ENCODE measurements around the gene GABRD.

Gene GABRD

GRCh38 chr1:2018217-2019171, 651 bp upstream of the GABRD start:
- no peak for DNase-seq (ENCODE audit: low read depth)

DNA sequence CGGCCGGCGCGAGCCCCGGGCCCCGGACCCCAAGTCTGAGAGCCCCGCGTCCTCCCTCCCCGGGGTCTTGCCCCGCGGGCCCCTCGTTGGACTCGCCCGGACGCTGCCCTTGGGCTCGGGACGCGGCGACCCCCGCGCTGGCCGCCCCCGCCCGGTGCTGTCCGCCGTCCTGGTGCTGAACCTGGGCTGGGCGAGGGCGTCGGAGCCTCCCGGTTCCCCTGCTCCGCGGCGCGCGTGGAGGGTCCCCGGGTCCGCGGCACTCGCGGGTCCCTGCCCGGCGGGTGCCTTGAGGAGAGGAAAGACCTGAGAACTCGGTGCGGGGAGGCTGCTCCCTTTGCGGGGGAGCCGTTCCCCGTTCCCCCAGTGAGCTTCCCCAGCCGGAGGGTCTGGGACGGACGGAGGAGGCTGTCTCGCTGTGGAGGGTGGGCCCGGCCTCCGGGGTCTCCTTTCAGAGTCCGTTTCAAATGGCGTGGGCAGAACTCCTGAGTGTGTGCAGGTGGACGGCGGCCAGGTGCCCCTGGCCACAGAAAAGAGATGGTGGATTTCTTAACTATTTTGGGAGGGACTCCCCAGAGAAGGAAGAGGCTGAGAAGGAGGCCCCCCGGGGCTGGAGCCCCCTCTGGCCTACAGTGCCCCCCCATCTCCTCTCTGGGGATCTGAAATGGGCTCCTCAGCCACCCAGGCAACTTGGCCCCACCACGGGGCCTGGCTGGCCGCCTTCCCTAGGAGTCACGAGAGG, 595 bp downstream of the GABRD start:
- DNase-seq (ENCODE audit: low read depth): no peak

GRCh38 chr1:2020310-2020655, 1.1 kb downstream of the GABRD start:
- DNase-seq (ENCODE audit: low read depth): no peak

- no peak for DNase-seq (ENCODE audit: low read depth)
Measured at GRCh38 chr1:2021550-2021949, 2.4 kb downstream of the GABRD start.

GRCh38 chr1:2022063-2022770, 3.1 kb downstream of the GABRD start:
- no peak for DNase-seq (ENCODE audit: low read depth)

DNA sequence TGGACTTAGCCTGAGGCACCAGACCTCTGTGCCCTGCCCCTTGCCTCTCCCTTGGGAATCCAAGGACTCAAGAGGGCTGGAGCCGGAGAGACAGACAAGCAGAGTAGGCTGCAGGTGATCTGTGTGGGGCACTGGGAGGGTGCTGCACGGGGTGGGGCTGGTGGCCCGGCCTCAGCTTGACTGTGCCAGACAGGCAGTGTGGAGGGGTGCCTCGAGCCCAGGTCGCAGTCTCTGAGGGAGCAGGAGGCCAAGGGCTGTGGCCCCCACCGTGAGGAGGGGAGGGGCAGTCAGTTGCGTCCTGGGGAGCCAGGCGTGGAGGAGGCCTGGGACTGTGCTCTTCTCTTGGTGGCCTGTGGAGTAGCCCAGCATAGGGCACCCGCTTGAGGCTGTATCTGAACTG, 4.0 kb downstream of the GABRD start:
- no peak for DNase-seq (ENCODE audit: low read depth)

DNA sequence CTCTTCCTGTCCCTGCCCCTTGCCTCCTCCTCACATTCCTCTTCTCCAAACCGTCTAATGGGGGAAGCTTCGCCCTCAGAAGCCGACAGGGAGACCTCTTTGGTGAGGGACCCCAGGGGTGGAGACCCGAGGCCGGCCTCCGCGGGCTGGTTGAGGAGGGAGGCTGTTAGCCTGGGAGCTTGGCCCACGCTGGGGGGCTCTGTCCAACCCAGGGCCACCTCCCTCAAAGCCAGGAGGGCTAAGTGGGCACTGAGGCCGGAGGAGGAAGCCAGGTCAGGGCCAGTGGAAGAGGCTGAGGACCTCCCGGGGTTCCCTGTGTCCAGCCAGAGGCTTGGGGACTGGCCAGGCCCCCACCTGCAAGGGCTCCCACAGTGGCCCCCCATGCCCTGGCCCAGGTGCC, 5.3 kb downstream of the GABRD start:
- DNase-seq (ENCODE audit: low read depth): no peak

GRCh38 chr1:2024887-2025286, 5.7 kb downstream of the GABRD start:
- no peak for DNase-seq (ENCODE audit: low read depth)

GRCh38 chr1:2025491-2025981, 6.4 kb downstream of the GABRD start:
- DNase-seq (ENCODE audit: low read depth): no peak

DNA sequence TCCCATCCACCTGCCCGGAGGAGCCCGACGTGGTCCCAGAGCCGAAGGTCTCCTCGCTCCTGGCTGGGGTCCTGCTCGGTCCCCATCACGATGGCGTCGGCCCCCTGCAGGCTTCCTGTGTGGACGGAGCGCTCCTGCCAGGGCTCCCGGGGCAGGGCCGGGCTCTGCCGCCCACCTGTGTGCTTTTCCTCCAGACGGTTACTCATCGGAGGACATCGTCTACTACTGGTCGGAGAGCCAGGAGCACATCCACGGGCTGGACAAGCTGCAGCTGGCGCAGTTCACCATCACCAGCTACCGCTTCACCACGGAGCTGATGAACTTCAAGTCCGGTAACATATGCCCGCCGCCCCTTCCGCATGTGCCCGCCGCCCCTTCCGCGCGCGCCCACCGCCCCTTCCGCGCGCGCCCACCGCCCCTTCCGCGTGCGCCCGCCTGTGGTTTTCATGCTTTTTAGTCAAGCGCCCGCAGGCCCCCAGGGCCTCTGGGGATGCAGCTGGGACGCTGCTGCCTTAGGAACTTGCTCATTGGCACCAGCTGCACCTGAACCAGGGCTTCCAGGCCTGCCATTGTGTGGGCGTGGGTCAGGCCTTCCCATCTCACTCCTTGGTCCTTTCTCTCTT, 8.9 kb downstream of the GABRD start:
- DNase-seq (ENCODE audit: low read depth): no peak

DNA sequence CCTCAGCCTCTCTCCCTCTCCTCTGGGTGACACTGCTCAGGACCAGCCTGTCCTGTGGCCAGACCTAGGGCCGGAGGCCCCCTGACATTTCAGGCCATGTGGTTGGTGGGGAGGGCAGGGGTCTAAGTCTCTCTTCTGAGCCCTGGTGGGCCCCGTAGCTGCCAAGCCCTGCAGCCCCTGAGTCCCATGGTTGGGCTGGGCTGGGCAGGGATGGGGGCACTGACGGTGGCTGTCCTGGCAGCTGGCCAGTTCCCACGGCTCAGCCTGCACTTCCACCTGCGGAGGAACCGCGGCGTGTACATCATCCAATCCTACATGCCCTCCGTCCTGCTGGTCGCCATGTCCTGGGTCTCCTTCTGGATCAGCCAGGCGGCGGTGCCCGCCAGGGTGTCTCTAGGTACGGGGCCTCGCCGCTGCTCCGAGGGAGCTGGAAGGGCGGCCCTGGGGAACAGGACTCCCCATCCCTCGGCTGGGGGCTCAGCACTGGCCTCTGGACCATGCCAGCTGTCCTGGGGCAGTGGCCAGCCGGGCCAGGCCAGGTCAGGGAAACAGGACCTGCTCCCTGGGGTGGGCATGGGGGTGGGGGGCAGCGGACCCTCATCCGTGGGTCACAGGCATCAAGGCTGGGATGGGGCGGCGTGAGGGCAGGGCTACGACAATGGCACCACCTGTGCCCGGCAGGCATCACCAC, 9.9 kb downstream of the GABRD start:
- no peak for DNase-seq (ENCODE audit: low read depth)

- DNase-seq (ENCODE audit: low read depth): no peak
Measured at GRCh38 chr1:2029561-2029960, 10.4 kb downstream of the GABRD start.

- DNase-seq (ENCODE audit: low read depth): no peak
Measured at GRCh38 chr1:2030076-2030871, 11.1 kb downstream of the GABRD start.

DNA sequence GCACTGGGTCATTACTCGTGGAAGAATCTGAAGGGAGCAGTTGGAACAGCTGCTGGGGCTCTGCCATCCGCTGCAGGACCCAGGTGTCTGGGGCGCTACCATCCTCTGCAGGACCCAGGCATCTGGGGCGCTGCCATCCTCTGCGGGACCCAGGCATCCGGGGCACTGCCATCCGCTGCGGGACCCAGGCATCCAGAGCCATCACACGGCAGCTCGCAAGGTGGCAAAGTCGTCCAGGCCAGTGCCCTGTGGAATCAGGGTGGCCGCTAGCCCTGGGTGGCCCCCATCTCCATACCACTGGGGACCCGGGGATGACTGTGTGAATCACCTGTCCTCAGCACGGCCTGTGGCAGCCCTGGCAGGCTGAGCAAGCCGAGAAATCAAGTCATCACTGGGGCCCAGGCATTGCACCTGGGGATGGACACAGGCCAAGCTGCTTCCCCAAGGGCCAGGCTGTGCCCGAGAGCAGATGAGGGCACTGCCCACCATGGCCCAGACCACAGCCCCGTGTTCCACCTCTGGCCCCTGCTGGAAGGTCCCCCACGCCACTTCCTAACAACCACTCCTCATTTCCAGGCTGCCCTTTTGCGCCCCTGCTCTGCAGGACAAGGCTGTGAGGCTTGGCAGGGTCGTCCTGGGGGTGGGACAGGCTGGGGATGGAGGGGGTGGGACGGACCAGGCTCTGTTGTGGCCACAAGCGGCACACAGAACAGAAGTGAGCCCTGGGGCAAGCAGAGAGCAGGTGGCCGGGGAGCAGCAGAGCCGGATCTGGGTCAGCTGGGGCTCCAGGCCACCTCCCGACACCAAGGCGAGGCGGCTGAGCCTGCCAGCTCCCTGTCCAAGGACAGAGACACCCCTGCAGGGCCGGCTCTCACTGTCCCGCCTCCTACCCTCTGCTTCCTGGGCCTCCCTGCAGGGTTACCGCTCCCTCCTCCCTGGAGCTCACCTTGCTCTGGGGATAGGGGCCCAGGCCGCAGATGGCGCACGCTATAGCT, 12.7 kb downstream of the GABRD start:
- no peak for DNase-seq (ENCODE audit: low read depth)

GRCh38 chr1:2032737-2033136, 13.6 kb downstream of the GABRD start:
- DNase-seq (ENCODE audit: low read depth): no peak

DNA sequence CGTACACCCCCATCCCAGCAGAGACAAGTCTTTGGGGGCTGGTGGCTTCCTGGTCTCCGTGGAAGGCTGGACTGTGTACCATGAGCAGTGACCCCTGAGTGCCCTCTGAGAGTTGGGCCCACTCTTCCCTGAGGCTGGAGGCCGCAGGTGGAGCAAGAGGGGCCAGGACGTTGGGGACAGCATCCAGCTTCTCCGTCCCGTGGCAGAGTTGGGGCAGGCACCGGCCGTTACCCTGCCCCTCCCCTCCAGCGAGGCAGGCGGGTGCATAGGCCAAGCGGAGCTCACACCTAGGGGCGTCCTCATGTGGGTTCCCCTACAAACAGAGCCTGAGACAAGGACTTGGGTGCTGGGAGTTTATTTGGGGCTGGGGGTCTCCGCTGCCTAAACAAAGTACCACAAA, 14.0 kb downstream of the GABRD start:
- DNase-seq (ENCODE audit: low read depth): no peak

GRCh38 chr1:2036287-2036686, 17.1 kb downstream of the GABRD start:
- DNase-seq (ENCODE audit: low read depth): no peak

GRCh38 chr1:2037314-2037979, 18.3 kb downstream of the GABRD start:
- DNase-seq (ENCODE audit: low read depth): no peak

- no peak for DNase-seq (ENCODE audit: low read depth)
Measured at GRCh38 chr1:2038229-2038628, 19.1 kb downstream of the GABRD start.

All from stimulated activated CD8-positive, alpha-beta memory T cell treated with anti-CD3 and anti-CD28 coated beads, Interleukin-12 subunit alpha, Interleukin-12 subunit beta, amount 100 ng/mL, for 4 hours (primary cell).